ENCODE results near the gene IL13.

GRCh38 chr5:132686193-132686592, 28.2 kb downstream of the IL13 start:
- TF ChIP-seq CTCF (conservative IDR thresholded peaks at IDR 0.05) (no peak), ZFX (IDR thresholded peaks at IDR 0.05) (no peak)
